Common myeloid progenitor, CD34-positive (primary cell): ENCODE results near the gene CEACAM8.
"Not testable (repeated sequence)": the region's sequence is repeated elsewhere in the genome, so short reads cannot be mapped to it uniquely, and the experiment has no call there.

ENCODE experiments used
- CTCF ChIA-PET: fragments of 350-600 bp; sonication (Branson Sonifier 250); formaldehyde crosslinking; loops from one replicate; lab custom pipeline; 2021; ENCODE audit warnings: antibody characterized with exemption; lab: Charles Lee
- POLR2A ChIA-PET: fragments of 350-600 bp; sonication (Branson Sonifier 250); formaldehyde crosslinking; loops from one replicate; lab custom pipeline; 2021; ENCODE audit warnings: antibody characterized with exemption; lab: Charles Lee
- DNase-seq, 3 donors: peaks; one replicate each; pipeline versions ENCODE4 v3.0.0 to v3.0.0-alpha.2; 2013
- H3K27ac ChIP-seq, 2 experiments: 1 replicate in 1 of 2; 2 replicates in 1 of 2; pipeline ENCODE4 v1.7.0; 2013; ENCODE audit warnings: inconsistent platforms in 2 of 2, low read length in 2 of 2, mild to moderate bottlenecking in 2 of 2, low read depth in 1 of 2, moderate library complexity in 1 of 2; ENCODE audit not compliant: severe bottlenecking in 2 of 2, insufficient read depth in 1 of 2, poor library complexity in 1 of 2
- H3K27me3 ChIP-seq, 5 experiments: replicated peaks in 2 of 5; 1 replicate in 3 of 5; 2 replicates in 2 of 5; pipeline versions ENCODE4 v1.6.1 to v1.7.0; 2013; ENCODE audit warnings: low read length in 4 of 5, mild to moderate bottlenecking in 2 of 5, moderate library complexity in 2 of 5, inconsistent platforms in 1 of 5; ENCODE audit not compliant: insufficient read depth in 5 of 5, control insufficient read depth in 4 of 5
- H3K36me3 ChIP-seq, 4 experiments: 1 replicate in 2 of 4; 2 replicates in 2 of 4; pipeline versions ENCODE4 v1.6.1 to v1.7.0; 2013; ENCODE audit warnings: low read length in 3 of 4, control low read depth in 1 of 4, mild to moderate bottlenecking in 1 of 4; ENCODE audit not compliant: control insufficient read depth in 4 of 4, insufficient read depth in 4 of 4
- H3K4me1 ChIP-seq, 4 experiments: 1 replicate in 3 of 4; 2 replicates in 1 of 4; pipeline versions ENCODE4 v1.6.1 to v1.7.1; 2013; ENCODE audit warnings: low read length in 3 of 4, mild to moderate bottlenecking in 3 of 4, control low read depth in 1 of 4, inconsistent platforms in 1 of 4, moderate library complexity in 1 of 4; ENCODE audit not compliant: control insufficient read depth in 4 of 4, insufficient read depth in 4 of 4; ENCODE audit errors: control extremely low read depth in 1 of 4
- H3K4me3 ChIP-seq, 7 experiments: 1 replicate in 4 of 7; 2 replicates in 3 of 7; pipeline versions ENCODE4 v1.5.1 to v1.7.0; 2013; ENCODE audit warnings: mild to moderate bottlenecking in 7 of 7, low read length in 6 of 7, moderate library complexity in 6 of 7, inconsistent platforms in 2 of 7, low read depth in 2 of 7, control low read depth in 1 of 7; ENCODE audit not compliant: insufficient read depth in 4 of 7, control insufficient read depth in 1 of 7; ENCODE audit errors: extremely low read depth in 1 of 7
- H3K9me3 ChIP-seq, 5 experiments: 1 replicate in 4 of 5; 2 replicates in 1 of 5; pipeline versions ENCODE4 v1.6.1 to v1.7.1; 2013; ENCODE audit warnings: low read length in 4 of 5, mild to moderate bottlenecking in 2 of 5, inconsistent platforms in 1 of 5, low read depth in 1 of 5, moderate library complexity in 1 of 5; ENCODE audit not compliant: control insufficient read depth in 4 of 5, insufficient read depth in 2 of 5; ENCODE audit errors: control extremely low read depth in 1 of 5
- WGBS: methylation state at CpG from one replicate; pipeline ENCODE4 v1.1.5; 2013; ENCODE audit not compliant: insufficient coverage; 5-methylcytosine and 5-hydroxymethylcytosine counted together

CEACAM8 gene

DNA sequence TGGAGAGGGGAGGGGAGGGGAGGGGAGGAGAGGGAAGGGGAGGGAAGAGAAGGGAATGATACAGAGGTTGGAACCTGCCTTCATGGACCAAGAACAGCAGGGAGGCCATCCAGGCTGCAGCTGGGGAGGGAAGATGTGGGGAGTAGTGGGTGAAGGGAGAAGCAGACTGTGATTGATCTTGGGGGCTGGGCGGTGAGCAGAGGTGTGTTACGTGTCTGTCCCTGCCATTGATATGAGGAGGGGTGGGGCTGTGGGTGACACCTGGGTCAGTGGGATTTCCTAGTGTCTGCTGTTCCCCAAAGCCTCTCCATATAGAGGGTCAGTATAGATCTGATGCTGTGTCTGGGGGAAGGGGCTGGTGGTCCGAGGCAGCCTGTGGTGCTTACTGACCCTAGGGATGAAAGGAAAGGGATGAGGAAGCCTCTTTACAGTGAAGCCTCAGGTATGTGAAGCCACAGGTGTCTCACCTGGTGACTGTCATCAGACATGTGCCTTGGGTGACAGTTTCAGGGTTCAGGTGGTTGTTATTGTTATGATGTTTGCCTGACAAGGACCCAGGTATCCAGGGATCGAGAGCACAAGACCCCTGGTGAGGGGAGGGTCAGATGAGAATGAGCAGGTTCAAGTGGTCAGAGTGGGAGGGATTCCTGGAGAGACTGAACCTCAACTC is 47.8 kb downstream of the CEACAM8 start:
- peaks cover 0 to under 1% (median 0%) of the 10 kb centered on the region in 4 experiments for H3K4me1 ChIP-seq
- ChIA-PET POLR2A (no interaction called here), CTCF (no interaction called here)
- no peak overlapping the region for H3K4me3 ChIP-seq
- no peak for DNase-seq
- H3K27me3 ChIP-seq, result peaks cover 0 to 10% (median 0%) of the 10 kb centered on the region in 5 experiments
- WGBS, result 82% methylated on average over 3 of the region's 4 CpGs
- H3K27ac ChIP-seq, result no peak overlapping the region
- H3K9me3 ChIP-seq, result peaks cover 0 to 11% (median 3%) of the 10 kb centered on the region in 5 experiments
- H3K36me3 ChIP-seq, result no peaks in the 10 kb centered on the region

DNA sequence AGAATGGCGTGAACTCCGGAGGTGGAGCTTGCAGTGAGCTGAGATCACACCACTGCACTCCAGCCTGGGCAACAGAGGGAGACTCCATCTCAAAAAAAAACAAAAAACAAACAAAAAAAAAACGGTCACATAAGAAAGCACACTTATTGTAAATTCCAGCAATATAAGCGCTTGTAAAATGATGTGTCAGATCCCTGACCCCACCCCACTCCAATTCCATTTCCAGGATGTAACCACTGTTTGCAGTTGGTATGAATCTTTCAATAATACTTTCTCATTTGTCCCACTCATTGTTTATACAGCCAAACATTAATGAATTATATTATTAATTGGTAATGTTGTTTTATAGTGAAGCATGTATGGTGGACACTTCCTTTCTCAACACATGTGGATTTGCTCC is 50.6 kb downstream of the CEACAM8 start:
- CTCF ChIA-PET, result no interaction called here
- Histone ChIP-seq H3K27me3 (peaks cover 0 to 5% (median 0%) of the 10 kb centered on the region in 5 experiments), H3K4me1 (peaks cover 0 to 3% (median 0%) of the 10 kb centered on the region in 4 experiments), H3K27ac (no peak overlapping the region), H3K4me3 (no peak overlapping the region), H3K36me3 (no peaks in the 10 kb centered on the region), H3K9me3 (peaks cover 0 to 8% (median 3%) of the 10 kb centered on the region in 5 experiments)
- WGBS, result 100% methylated on average over 4 of the region's 4 CpGs
- no peak for DNase-seq
- POLR2A ChIA-PET, result no interaction called here

DNA sequence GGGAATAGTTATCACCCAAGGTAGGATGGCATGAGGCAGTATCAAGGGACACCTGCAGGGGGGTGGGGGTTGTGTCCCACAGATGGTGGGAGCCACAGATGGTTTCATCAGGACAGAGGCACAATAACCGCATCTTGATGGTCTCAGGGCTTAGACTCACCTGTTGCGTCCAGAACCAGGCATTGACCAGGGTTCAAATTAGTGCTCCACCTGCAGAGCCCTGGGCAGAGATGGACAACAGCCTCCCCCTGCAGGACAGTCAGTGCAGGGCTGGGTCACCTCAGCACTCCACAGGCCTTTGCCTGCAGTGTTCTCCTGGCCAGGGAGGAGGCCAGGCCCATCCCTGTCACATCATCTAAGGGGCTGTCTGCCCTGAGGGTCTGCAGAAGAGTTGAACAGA is 51.9 kb downstream of the CEACAM8 start:
- DNase-seq, result no peak
- CTCF ChIA-PET, result interaction anchor here (1.6 kb wide), 1 partner anchor 101 kb away, joined by 5 read pairs; no protein-coding TSS in a partner anchor
- Histone ChIP-seq H3K27ac (no peak overlapping the region), H3K9me3 (no peaks in the 10 kb centered on the region), H3K4me1 (peaks cover 0 to 4% (median 0%) of the 10 kb centered on the region in 4 experiments), H3K36me3 (no peaks in the 10 kb centered on the region), H3K27me3 (peaks cover 0 to 3% (median 0%) of the 10 kb centered on the region in 5 experiments), H3K4me3 (no peak overlapping the region)
- 96% methylated on average over 2 of the region's 2 CpGs for WGBS
- POLR2A ChIA-PET, result no interaction called here

DNA sequence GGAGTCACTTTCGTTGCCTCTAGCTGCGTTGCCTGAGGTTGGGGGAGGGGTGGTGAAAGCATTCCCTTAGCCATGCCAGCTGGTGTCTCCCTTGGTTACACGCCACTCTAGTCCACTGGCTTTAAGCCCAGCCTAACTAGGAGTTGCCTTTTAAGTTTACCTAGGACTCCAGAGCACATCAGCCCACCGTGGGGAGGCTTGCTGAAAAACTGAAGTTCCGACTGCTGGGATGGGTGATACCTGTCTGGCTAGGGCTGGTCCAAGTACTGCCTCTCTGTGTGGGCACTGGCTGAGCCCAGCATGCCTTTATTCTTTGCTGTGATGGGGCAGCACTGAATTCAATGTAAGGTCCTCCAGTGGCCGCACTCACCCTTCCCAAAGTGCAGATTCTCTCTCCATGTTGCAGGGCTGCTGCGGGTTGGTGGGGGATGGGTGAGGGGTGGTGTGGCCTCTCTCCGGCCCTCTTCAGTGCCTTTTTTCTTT is 54.6 kb downstream of the CEACAM8 start:
- 96% methylated on average over 4 of the region's 8 CpGs for WGBS
- ChIA-PET POLR2A (no interaction called here), CTCF (interaction anchor here (1.0 to 1.5 kb wide), 5 partner anchors 12 to 90 kb away, joined by 3 to 4 read pairs (median 3); partner anchors contain the start of gene CEACAM1)
- Histone ChIP-seq H3K27ac (no peak overlapping the region), H3K4me1 (peaks cover 0 to 4% (median 0%) of the 10 kb centered on the region in 4 experiments), H3K27me3 (no peaks in the 10 kb centered on the region), H3K36me3 (no peaks in the 10 kb centered on the region), H3K4me3 (no peak overlapping the region), H3K9me3 (peaks cover 0 to 3% (median 0%) of the 10 kb centered on the region in 5 experiments)
- no peak for DNase-seq

DNA sequence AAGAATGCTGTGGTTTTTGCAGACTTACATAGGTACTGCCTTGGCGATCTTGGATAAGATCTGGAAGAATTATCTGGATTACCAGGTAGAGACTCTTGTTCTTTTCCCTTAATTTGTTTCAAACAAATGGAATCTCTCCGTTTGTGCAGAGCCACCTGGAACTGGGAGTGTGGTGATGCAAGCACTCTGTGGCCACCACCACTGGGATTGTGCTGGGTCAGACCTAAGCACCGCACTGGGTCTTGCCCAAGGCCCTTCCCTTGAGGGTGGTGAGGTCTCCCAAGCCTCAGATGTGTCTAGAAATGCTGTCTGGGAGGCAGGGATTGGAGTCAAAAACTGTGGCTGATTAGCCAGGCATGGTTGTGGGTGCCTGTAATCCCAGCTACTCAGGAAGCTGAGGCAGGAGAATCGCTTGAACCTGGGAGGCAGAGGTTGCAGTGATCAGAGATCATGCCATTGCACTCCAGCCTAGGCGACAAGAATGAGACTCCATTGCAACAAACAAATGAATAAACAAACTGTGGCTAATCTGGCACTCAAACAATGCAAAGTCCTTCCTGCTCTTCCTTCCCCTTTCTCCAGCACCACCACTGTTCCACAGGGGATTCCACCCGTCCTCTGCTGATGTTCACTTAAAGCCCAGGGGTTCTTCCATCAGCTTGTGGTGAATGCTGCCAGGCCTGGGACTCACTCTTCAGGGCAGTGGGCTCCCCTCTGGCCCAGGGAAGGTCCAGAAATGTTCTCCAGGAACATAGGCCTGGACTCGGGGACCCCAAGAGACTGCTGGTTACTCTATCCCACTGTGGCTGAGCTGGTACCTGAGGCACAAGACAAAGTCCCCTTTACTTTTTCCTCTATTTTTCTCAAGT is 55.6 kb downstream of the CEACAM8 start:
- no peaks in the 10 kb centered on the region for H3K36me3 ChIP-seq
- H3K27me3 ChIP-seq, result no peaks in the 10 kb centered on the region
- H3K27ac ChIP-seq, result no peak overlapping the region
- H3K4me1 ChIP-seq, result peaks cover 0 to 4% (median 0%) of the 10 kb centered on the region in 4 experiments
- ChIA-PET POLR2A (no interaction called here), CTCF (interaction anchor here (1.0 to 1.5 kb wide), 6 partner anchors 11 to 100 kb away, joined by 3 to 4 read pairs (median 3); partner anchors contain the start of gene CEACAM1)
- no peak for DNase-seq
- 87% methylated on average over 7 of the region's 7 CpGs for WGBS
- H3K4me3 ChIP-seq, result no peak overlapping the region
- peaks cover 0 to 3% (median 0%) of the 10 kb centered on the region in 5 experiments for H3K9me3 ChIP-seq

DNA sequence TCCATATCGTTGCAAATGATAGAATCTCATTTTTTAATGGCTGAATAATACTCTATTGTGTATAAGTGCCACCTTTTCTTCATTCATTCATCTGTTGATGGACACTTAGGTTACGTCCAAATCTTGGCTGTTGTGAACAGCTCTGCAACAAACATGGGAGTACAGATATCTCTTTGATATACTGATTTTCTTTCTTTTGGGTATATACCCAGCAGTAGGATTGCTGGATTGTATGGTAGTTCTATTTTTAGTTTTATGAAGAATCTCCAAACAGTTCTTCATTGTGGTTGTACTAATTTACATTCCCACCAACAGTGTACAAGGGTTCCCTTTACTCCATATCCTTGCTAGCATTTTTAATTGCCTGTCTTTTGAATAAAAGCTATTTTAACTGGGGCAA is 59.4 kb downstream of the CEACAM8 start:
- H3K27ac ChIP-seq, POLR2A ChIA-PET, DNase-seq, H3K36me3 ChIP-seq, H3K4me1 ChIP-seq, H3K27me3 ChIP-seq, H3K9me3 ChIP-seq, H3K4me3 ChIP-seq: not testable (repeated sequence)
- CTCF ChIA-PET, result interaction anchor here (0.8 to 1.6 kb wide), 4 partner anchors 9 to 102 kb away, joined by 3 read pairs; no protein-coding TSS in a partner anchor
- WGBS, result no CpG with 5 or more reads among the region's 2 CpGs
